ENCODE data around the gene SMAGP. TPM values are rescaled to one million over a fixed set of nuclear protein-coding genes. Genes with fewer than 3 reads are reported as not detected.
"Not testable (repeated sequence)": the region's sequence is repeated elsewhere in the genome, so short reads cannot be mapped to it uniquely, and the experiment has no call there.

The SMAGP gene
- polyA plus RNA-seq, 3 donors: 25.4 to 25.9 (median 25.4) TPM

DNA sequence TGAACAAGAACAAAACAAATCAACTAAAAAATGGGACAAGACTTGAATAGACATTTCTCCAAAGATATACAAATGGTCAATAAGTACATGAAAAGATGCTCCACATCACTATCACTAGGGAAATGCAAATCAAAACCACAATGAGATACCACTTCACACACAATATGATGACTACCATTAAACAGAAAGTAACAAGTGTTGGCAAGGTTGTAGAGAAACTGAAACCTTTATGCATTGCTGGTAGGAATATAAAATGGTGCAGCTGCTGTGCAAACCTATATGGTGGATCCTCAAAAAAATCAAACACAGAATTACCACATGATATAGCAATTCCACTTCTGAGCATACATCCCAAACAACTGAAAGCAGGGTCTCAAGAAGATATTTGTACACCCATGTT is 5.2 kb downstream of the SMAGP start:
- no peak for DNase-seq (ENCODE audit: low read depth in 3 of 3, low spot score in 2 of 3)

DNA sequence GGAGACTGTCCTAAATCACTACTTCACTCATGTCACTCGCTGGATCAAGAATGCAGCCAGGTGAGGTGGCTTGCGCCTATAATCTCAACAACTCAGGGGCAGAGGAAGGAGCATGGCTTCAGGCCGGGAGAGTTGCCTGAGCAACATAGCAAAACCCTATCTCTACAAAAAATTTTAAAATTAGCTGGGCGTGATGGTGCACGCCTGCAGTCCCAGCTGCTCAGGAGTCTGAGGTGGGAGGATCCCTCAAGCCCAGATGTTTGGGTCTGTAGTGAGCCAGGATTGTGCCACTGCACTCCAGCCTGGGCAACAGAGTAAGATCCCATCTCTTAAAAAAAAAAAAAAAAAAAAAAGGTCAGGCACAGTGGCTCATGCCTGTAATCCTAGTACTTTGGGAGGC is 5.9 kb downstream of the SMAGP start:
- no peak for DNase-seq (ENCODE audit: low read depth in 3 of 3, low spot score in 2 of 3)

- DNase-seq (ENCODE audit: low read depth in 3 of 3, low spot score in 2 of 3): no peak
Observed at GRCh38 chr12:51263341-51263740, 6.9 kb downstream of the SMAGP start.

DNA sequence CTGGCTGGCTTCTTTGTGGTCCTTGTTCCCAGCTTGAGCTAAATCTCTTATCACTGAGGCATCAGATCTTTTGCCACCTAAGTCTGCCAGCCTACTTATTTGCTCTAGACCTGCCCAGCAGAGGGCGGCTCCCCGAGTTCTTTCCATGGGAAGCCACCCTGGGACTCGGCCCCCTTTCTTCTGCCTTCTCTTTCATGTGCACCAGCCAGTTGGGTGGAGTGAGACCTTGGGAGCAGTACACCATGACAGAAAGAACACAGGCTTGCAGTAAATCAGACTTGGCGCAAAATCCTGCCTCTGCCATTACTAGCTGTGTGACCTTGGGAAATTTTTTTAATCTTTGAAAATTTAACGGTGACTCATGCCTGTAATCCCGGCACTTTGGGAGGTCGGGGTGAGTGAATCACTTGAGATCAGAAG is 7.4 kb downstream of the SMAGP start:
- DNase-seq (ENCODE audit: low read depth in 3 of 3, low spot score in 2 of 3): no peak

GRCh38 chr12:51259600-51259999 is 10.6 kb downstream of the SMAGP start:
- DNase-seq (ENCODE audit: low read depth in 3 of 3, low spot score in 2 of 3): not testable (repeated sequence)

DNA sequence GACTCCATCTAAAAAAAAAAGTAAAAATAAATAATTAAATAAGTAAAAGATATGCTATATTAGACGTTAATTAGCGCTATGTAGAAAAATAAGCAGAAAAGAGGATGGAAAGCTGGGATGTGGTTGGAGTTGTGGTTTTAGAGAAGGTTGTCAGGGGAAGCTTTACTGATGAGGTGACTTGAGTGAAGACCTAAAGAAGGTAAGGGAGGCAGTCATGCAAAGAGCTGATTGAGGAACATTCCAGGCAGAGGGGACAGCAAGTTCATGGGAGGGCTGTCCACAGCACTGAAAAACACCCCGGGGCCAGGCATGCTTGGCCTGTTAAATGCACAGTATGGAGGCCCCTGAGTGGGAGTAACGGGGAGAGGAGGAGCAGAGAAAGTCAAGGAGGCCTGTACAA is 15.7 kb downstream of the SMAGP start:
- no peak for DNase-seq (ENCODE audit: low read depth in 3 of 3, low spot score in 2 of 3)

DNA sequence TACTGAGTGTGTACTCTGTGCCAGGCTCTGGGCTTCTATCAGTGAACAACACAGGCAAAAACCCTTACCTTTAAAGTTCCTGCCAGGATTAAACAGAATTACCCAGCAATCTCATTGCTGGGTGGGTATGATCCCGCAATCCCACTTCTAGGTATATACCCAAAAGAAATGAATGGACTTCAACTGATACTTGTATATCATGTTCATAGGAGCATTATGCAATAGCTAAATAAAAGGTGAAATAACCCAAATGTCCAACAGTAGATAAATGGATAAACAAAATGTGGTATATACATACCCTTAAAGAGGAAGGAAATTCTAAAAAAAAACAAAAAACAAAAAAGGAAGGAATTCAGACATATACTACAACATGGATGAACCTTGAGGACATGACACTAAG is 16.9 kb downstream of the SMAGP start:
- no peak for DNase-seq (ENCODE audit: low read depth in 3 of 3, low spot score in 2 of 3)

DNA sequence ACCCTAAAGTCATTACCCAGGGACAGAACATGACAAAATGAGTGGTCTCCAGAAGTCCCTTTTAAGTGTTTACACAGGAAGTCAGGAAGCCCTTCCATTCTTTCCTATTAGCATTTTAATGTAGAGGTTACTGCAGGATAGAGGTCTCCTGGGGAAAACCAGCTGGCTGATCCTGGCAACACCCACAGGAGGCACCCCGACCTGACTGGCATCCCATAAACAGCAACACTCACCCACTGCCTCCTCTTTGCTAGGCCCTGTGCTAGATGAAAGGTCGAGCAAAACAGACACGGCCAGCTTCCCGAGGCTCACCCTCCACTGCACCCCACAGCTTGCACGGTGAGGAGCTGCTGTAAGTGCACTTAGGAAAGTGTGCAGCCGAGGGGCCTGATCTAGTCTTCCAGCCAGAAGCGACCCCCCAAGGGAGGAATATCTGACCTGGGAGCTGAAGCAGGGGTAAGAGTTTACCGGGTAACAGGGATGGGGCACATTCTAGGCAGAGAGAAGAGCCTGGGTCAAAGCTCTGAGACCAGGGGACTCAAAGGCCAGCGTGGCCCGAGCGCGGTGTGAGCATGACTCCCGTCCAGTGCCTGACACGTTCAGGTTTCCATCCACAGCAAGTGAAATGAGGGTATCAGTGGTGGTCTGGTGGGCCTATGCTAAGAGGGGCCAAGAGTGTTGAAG is 22.6 kb downstream of the SMAGP start:
- DNase-seq (ENCODE audit: low read depth in 3 of 3, low spot score in 2 of 3): no peak

- no peak for DNase-seq (ENCODE audit: low read depth in 3 of 3, low spot score in 2 of 3)
Observed at GRCh38 chr12:51246254-51246853, 23.9 kb downstream of the SMAGP start.

DNA sequence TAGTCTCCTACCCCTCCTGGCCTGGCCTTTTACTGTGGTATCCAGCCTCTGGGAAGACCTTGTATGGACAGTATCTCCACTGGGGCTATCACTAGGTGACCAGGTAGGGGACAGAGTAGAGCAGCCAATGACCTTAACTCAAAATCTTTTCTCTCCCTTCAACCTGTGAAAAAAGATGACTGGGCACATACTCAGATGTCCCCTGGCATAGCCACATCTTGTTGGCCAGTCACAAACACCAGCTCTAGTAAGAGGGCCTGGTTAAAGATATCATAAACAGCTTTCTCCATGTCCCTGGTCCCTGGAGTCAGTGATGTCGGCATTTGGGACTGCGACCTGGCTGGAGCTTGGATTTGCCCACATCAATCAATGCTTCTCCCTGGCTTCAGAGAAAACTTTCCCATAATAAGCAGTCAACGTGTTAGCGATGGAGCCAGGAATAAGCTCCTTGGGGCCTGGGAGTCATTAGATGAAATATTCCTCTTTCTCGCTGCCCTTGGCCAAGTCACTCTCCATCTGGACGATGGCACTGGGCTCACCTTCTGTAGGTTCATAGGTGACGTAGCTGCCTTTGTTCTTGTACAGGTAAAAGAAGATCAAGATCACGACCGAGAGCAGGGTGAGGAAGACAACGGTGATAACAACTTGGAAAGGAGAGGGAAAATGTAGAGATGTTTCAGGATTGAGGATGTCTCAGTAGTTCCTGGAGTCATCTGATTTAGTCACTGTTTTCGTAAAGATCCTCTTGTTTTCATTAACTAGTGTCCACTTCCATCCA is 24.6 kb downstream of the SMAGP start:
- DNase-seq (ENCODE audit: low read depth in 3 of 3, low spot score in 2 of 3): no peak

DNA sequence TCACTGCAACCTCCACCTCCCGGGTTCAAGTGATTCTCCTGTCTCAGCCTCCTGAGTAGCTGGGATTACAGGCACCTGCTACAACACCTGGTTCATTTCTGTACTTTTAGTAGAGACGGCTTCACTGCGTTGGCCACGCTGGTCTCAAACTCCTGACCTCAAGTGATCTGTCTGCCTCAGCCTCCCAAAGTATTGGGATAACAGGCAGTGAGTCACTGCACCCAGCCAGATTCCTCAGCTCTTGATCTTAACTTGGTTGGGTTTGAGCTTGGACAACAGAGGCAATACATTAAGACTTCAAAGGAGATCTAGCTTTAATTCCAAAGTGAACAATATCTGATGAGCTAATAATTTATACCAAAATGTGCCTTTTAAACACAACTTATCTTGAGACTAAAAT is 25.9 kb downstream of the SMAGP start:
- DNase-seq (ENCODE audit: low read depth in 3 of 3, low spot score in 2 of 3): no peak

DNA sequence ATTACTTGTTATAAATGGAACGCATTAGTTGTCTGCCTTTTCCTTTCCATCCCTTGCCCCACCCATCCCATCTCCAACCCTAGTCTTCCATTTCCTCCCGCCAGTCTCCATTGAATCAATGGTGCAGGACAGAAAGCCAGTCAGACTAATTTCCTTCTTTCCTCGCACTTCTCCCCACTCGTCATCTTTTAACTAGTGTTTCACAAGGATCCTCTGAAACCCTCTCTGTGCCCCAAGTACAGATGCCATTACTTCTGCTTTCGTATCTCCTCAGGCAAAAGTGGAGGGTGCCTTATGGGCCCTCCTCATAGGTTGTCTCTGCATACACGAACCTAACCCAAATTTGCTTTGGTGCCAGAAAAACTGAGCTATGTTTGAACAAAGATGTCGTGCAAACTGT is 27.3 kb downstream of the SMAGP start:
- DNase-seq (ENCODE audit: low read depth in 3 of 3, low spot score in 2 of 3): no peak

DNA sequence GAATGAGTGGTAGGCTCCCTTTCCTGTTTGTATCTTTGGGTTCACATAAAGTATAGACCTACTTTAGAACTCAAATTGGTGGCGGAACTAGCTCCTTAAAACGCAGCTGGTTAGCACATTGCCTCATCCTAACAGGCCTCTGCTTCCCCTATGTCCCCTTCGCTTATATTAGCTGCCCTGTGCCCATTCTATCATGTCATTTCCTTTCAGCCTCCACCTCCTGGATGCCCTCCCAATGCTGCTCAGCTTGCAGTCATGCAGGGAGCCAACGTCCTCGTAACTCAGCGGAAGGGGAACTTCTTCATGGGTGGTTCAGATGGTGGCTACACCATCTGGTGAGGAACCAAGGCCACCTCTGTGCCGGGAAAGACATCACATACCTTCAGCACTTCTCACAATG is 28.1 kb downstream of the SMAGP start:
- no peak for DNase-seq (ENCODE audit: low read depth in 3 of 3, low spot score in 2 of 3)

GRCh38 chr12:51240971-51241370 is 29.2 kb downstream of the SMAGP start:
- no peak for DNase-seq (ENCODE audit: low read depth in 3 of 3, low spot score in 2 of 3)

DNA sequence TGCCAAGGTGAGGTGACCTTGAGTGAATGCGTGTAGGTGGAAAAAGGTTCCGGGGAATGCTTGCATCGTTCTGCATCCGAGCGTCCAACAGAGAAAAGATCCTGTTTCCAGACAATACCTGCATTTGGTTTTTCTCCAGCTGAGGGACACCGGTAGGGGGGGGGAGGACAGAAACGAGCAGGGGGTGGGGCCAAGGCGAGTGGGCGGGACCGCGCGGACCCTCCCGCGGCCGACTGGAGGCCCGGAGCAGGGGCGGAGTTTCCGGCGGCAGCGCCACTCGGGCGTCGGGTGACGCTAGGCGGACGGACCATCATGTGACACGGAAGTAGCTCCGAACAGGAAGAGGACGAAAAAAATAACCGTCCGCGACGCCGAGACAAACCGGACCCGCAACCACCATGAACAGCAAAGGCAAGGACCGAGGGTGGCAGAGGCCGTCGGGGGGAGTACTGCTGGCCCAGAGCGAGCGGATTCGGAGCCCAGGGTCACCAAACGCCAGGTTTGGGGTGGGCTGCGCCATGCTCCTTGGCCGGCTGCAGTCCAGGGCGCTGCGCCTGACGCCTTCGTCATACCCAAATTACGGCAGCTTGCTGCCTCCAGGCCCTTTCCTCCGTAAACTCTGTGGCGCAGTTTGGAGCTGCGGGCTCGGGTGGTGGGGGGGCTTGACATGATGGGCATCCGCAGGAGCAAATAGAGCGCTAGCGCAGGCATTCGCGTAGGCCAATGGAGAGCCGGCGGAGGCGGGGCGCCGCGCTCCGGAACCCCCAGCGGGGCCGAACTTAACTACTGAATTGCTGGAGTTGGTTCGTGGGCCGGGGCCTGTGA is 31.5 kb downstream of the SMAGP start, which contains the start of gene DAZAP2:
DAZAP2 (plus strand) TSS at position 317 of the 825 bp plus-strand sequence; CDS start at position 399, 82 bp downstream.
- DNase-seq (ENCODE audit: low read depth in 3 of 3, low spot score in 2 of 3): peak in 2 of 3 donors; percentile 78 to 92

DNA sequence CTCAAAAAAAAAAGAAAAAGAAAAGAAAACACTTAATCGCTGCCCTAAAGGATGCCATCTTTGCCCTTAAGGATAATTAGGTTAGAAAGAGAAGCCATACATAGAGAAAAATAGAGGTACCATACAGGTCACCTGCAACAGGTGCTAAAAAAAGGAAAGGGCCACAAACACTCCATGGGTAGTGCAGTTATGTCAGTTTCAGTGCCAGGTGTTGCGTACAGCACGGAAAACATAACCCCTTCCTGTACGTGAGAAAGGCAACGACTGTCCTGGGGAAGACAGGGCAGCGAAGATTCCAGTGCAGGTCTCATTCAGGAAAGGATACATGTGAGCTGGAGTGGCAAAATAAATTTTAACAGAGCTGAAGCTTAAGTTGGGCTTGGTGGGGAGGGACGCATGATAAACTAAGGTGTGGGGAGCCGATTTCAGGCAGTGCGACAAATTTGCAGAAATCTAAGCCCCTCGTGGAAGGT is 32.1 kb downstream of the SMAGP start:
- DNase-seq (ENCODE audit: low read depth in 3 of 3, low spot score in 2 of 3): no peak

DNA sequence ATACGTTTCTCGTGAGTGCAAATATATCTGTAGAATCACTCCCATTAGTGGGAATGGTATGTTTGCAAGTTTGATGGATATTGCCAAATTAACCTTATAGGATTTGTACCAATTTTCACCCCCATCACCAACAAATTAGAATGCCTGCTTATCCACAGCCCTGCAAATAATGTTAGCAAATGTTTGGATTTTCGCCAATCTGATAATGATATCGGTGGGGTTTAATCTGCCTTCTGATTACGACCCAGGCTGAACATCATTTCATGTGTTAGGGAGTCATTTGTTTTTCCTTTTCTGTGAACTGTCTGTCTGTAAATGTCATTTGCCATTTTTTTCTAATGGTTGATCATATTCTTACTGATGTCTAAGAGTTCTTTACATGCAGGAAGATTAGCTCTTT is 35.7 kb downstream of the SMAGP start:
- no peak for DNase-seq (ENCODE audit: low read depth in 3 of 3, low spot score in 2 of 3)

GRCh38 chr12:51232642-51233041 is 37.6 kb downstream of the SMAGP start:
- DNase-seq (ENCODE audit: low read depth in 3 of 3, low spot score in 2 of 3): no peak

DNA sequence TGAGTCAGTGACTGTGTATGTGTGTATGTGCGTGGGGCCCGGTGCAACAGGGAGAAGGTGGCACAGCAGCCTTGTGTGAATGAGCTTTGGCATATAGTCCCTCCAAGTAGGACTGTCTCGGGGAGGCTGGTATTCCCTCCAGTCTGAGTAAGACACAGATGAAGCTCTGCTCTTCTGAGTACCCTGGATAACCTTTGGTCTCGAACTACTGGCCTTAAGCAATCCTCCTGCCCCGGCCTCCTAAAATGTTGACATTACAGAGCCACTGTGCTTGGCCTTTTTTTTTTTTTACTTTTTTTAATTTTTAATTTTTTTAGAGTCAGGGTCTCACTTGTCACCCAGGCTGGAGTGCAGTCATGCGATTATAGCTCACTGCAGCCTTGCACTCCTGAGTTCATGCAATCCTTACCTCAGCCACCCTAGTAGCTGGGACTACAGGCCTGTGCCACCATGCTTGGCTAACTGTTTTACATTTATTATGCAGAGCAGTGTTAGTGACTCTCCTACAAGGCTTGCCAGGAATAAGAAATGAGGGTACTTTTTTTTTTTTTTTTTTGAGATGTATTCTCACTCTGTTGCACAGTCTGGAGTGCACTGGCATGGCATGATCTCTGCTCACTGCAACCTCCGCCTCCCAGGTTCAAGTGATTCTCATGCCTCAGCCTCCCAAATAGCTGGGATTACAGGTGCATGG is 41.0 kb downstream of the SMAGP start:
- DNase-seq (ENCODE audit: low read depth in 3 of 3, low spot score in 2 of 3): no peak

DNA sequence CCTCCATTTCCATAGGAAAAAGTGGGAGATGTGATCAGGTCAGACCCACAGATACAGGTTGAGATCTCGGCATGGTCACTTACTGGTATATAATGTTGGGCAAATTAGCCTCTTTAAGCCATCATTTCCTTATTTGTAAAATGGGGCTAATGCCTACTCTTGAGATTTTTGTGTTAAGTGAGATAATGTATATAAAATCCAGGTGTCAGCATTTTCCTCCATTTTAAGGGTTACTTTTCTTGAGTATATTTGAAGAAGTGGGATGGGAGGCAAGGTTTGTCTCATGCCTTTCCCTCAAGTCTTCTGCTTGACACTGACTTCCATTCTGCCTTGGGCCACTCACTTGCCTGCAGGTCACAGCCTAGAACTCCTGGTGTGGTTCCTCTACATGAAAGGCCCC is 42.3 kb downstream of the SMAGP start:
- DNase-seq (ENCODE audit: low read depth in 3 of 3, low spot score in 2 of 3): no peak

All from right renal cortex interstitium (tissue), 3 donors.